Measurements from ENCODE around the gene DPH3. TPM values are rescaled to one million over a fixed set of nuclear protein-coding genes. Genes with fewer than 3 reads are reported as not detected.

Gene DPH3
- total and polyA plus RNA-seq, 2 of the 8 experiments (the other 6 are each of a cell fraction or from before 2014, with no cell fraction given), result 9.8 to 40.1 TPM

GRCh38 chr3:16302082-16302631 lies 37.4 kb upstream of the DPH3 start:
- H2BK5ac ChIP-seq (ENCODE audit: low read depth, low read length), result peak overlapping the region; percentile 47; the same call in 1 of the 2 replicates
- H3K56ac ChIP-seq (replicated peaks; ENCODE audit: insufficient read length, low read depth, low read length), result no peak overlapping the region
- no peak overlapping the region for H2AFZ ChIP-seq (ENCODE audit: low read length)
- H3K9ac ChIP-seq (replicated peaks in 1 of 4; ENCODE audit: extremely low read depth in 1 of 4, low read depth in 3 of 4, low read length in 3 of 4), result no peak overlapping the region
- H3K36me3 ChIP-seq (ENCODE audit: control insufficient read depth in 2 of 4, insufficient read depth in 4 of 4, low read length in 3 of 4), result peaks cover 0 to 25% (median 7%) of the 10 kb centered on the region in 4 experiments; a peak in 4 of 8 replicates
- H3K79me1 ChIP-seq (ENCODE audit: low read depth, low read length), result peaks cover 4% of the 10 kb centered on the region; the same call in 1 of the 2 replicates
- H3K4me2 ChIP-seq (ENCODE audit: insufficient read depth in 1 of 2, low read depth in 2 of 2, low read length in 2 of 2), result peak overlapping the region; percentile 38 to 54; a peak in 2 of 4 replicates
- H3K79me2 ChIP-seq (ENCODE audit: control insufficient read depth in 1 of 2, insufficient read depth in 2 of 2, low read length in 2 of 2), result peaks cover 0 to 2% of the 10 kb centered on the region in 2 experiments; a peak in 1 of 4 replicates
- peak overlapping the region; percentile 63 for H3K27ac ChIP-seq (ENCODE audit: low read depth, low read length)
- CTCF ChIA-PET (ENCODE audit: partially characterized antibody), result interaction anchor here (1.1 to 4.4 kb wide), 5 partner anchors 12 to 24 kb away, joined by 3 to 19 read pairs (median 4); no protein-coding TSS in a partner anchor
- H3K4ac ChIP-seq (replicated peaks; ENCODE audit: insufficient read length, low read depth, low read length), result no peak overlapping the region
- H2AK5ac ChIP-seq (ENCODE audit: low read depth, low read length), result no peak overlapping the region
- H4K8ac ChIP-seq (ENCODE audit: extremely low read depth, insufficient read depth, low read length), result no peak overlapping the region
- 29% methylated on average over 6 of the region's 6 CpGs; no CpG with 5 or more reads in 1 of the 2 experiments for WGBS, 2 experiments (ENCODE audit: extremely low coverage in 1 of 2, insufficient coverage in 1 of 2, insufficient read length in 1 of 2, insufficient replicate concordance in 2 of 2, low coverage in 1 of 2, low lambda C conversion rate in 2 of 2, missing lambda C conversion rate in 1 of 2)
- peak overlapping the region; percentile 74 for H2BK120ac ChIP-seq (replicated peaks; ENCODE audit: low read depth, low read length)
- no peak for FAIRE-seq
- H3K18ac ChIP-seq (ENCODE audit: extremely low read depth, low read length), result peak overlapping the region; percentile 65; the same call in 1 of the 2 replicates
- POLR2A ChIA-PET (ENCODE audit: partially characterized antibody), result interaction anchor here (0.9 kb wide), 1 partner anchor 24 kb away, joined by 3 read pairs; no protein-coding TSS in a partner anchor
- H4K20me1 ChIP-seq (replicated peaks in 1 of 2; ENCODE audit: control insufficient read depth in 1 of 2, insufficient read depth in 2 of 2, low read length in 2 of 2), result no peaks in the 10 kb centered on the region
- no peak overlapping the region for H2BK20ac ChIP-seq (ENCODE audit: low read length)
- H3K4me1 ChIP-seq (replicated peaks in 1 of 4; ENCODE audit: control insufficient read depth in 3 of 4, insufficient read depth in 4 of 4, low read length in 3 of 4), result peaks cover 7 to 29% (median 21%) of the 10 kb centered on the region in 4 experiments; a peak in 6 of 7 replicates
- H2BK12ac ChIP-seq (ENCODE audit: low read depth, low read length), result no peak overlapping the region
- no peaks in the 10 kb centered on the region for H3K9me3 ChIP-seq (ENCODE audit: insufficient read depth in 2 of 2, low read depth in 1 of 2, low read length in 1 of 2)
- peak overlapping the region in 1 of 4 experiments; percentile 35; a peak in 1 of 8 replicates for H3K4me3 ChIP-seq (ENCODE audit: extremely low read depth in 1 of 4, insufficient read depth in 2 of 4, low read depth in 3 of 4, low read length in 4 of 4)
- H3K23me2 ChIP-seq (ENCODE audit: low read depth, low read length), result no peaks in the 10 kb centered on the region
- H3K27me3 ChIP-seq (replicated peaks in 1 of 4; ENCODE audit: control insufficient read depth in 3 of 4, extremely low read depth in 1 of 4, insufficient read depth in 3 of 4, low read length in 3 of 4), result no peaks in the 10 kb centered on the region
- no peak for DNase-seq (ENCODE audit: low read depth in 1 of 2, low spot score in 2 of 2)
- peak overlapping the region; percentile 51 for H4K5ac ChIP-seq (ENCODE audit: insufficient read length, low read depth, low read length)
- no peak overlapping the region for H2BK15ac ChIP-seq (ENCODE audit: low read length)
- no peak overlapping the region for H3K23ac ChIP-seq (ENCODE audit: insufficient read length)
- H4K91ac ChIP-seq (replicated peaks; ENCODE audit: insufficient read length, low read length), result no peak overlapping the region
- no peak overlapping the region for H3K14ac ChIP-seq (ENCODE audit: insufficient read length)
- TF ChIP-seq HDAC6 (IDR thresholded peaks at IDR 0.05; ENCODE audit: low read depth, low read length) (no peak), RNF2 (IDR thresholded peaks at IDR 0.05; ENCODE audit: borderline replicate concordance, low read depth, low read length, missing control alignments, poor library complexity, severe bottlenecking) (no peak), CBX5 (IDR thresholded peaks at IDR 0.05; ENCODE audit: low read depth, low read length) (no peak), TCF12 (IDR thresholded peaks at IDR 0.05; ENCODE audit: low read depth, low read length) (0 out of 2 replicates have a peak, but pooled peaks have one; percentile 74), GABPA (IDR thresholded peaks at IDR 0.05; ENCODE audit: borderline replicate concordance, insufficient read depth, low read length) (no peak), ATF2 (IDR thresholded peaks at IDR 0.05; ENCODE audit: low read length) (no peak), RBBP5 (IDR thresholded peaks at IDR 0.05; ENCODE audit: borderline replicate concordance, low read depth, low read length) (no peak), ATF3 (IDR thresholded peaks at IDR 0.05; ENCODE audit: insufficient read depth, low read depth, low read length) (no peak), KDM1A (IDR thresholded peaks at IDR 0.05; ENCODE audit: borderline replicate concordance, low read length) (no peak)
